H9 (cell line): Measurements from ENCODE around the gene CNOT10. TPM values are rescaled to one million over a fixed set of nuclear protein-coding genes. Genes with fewer than 3 reads are reported as not detected.
"Not testable (repeated sequence)": the region's sequence is repeated elsewhere in the genome, so short reads cannot be mapped to it uniquely, and the experiment has no call there.

ENCODE experiments used
- DNase-seq: peaks from one replicate; pipeline ENCODE4 v3.0.0-alpha.2; 2017
- H2AFZ ChIP-seq: one replicate; pipeline ENCODE4 v1.6.1; 2013; ENCODE audit warnings: mild to moderate bottlenecking, low read length, control low read depth, moderate library complexity
- H2AK5ac ChIP-seq: 2 replicates; pipeline ENCODE4 v1.6.1; 2013; ENCODE audit warnings: low read length, control low read depth, mixed read lengths; ENCODE audit not compliant: insufficient read length
- H2BK120ac ChIP-seq: one replicate; pipeline ENCODE4 v1.6.1; 2013; ENCODE audit warnings: low read depth, mild to moderate bottlenecking, low read length, control low read depth, inconsistent platforms; ENCODE audit not compliant: poor library complexity, severe bottlenecking
- H2BK12ac ChIP-seq: 2 replicates; pipeline ENCODE4 v1.6.1; 2013; ENCODE audit warnings: low read length, control low read depth, mixed read lengths, low read depth; ENCODE audit not compliant: insufficient read length
- H2BK15ac ChIP-seq: 2 replicates; pipeline ENCODE4 v1.6.1; 2013; ENCODE audit warnings: low read depth, low read length, control low read depth
- H2BK20ac ChIP-seq: one replicate; pipeline ENCODE4 v1.6.1; 2013; ENCODE audit warnings: low read depth, mild to moderate bottlenecking, low read length, control low read depth, inconsistent platforms; ENCODE audit not compliant: poor library complexity, severe bottlenecking
- H2BK5ac ChIP-seq: 2 replicates; pipeline ENCODE4 v1.6.1; 2013; ENCODE audit warnings: low read length, control low read depth, mixed read lengths; ENCODE audit not compliant: insufficient read length
- H3K14ac ChIP-seq: 2 replicates; pipeline ENCODE4 v1.6.1; 2013; ENCODE audit warnings: low read length, control low read depth; ENCODE audit not compliant: insufficient read depth
- H3K18ac ChIP-seq: 2 replicates; pipeline ENCODE4 v1.6.1; 2013; ENCODE audit warnings: low read depth, mild to moderate bottlenecking, mixed read lengths, low read length, control low read depth; ENCODE audit not compliant: insufficient read length
- H3K23ac ChIP-seq: 2 replicates; pipeline ENCODE4 v1.6.1; 2013; ENCODE audit warnings: low read length, control low read depth, mixed read lengths, low read depth; ENCODE audit not compliant: insufficient read length
- H3K23me2 ChIP-seq: 2 replicates; pipeline ENCODE4 v1.6.1; 2013; ENCODE audit warnings: low read depth, mild to moderate bottlenecking, mixed read lengths, low read length, control low read depth; ENCODE audit not compliant: insufficient read length, poor library complexity, severe bottlenecking
- H3K27ac ChIP-seq: 2 replicates; pipeline ENCODE4 v1.5.1; 2013; ENCODE audit warnings: low read length, control low read depth, mixed read lengths, low read depth; ENCODE audit not compliant: insufficient read length
- H3K27me3 ChIP-seq: 2 replicates; pipeline ENCODE4 v1.6.1; 2013; ENCODE audit warnings: low read length, control low read depth, inconsistent platforms; ENCODE audit not compliant: insufficient read depth
- H3K4ac ChIP-seq: 2 replicates; pipeline ENCODE4 v1.6.1; 2013; ENCODE audit warnings: low read depth, mild to moderate bottlenecking, control low read depth, inconsistent platforms, low read length, moderate library complexity
- H3K4me1 ChIP-seq: 2 replicates; pipeline ENCODE4 v1.6.1; 2013; ENCODE audit warnings: low read length, control low read depth, inconsistent platforms; ENCODE audit not compliant: insufficient read depth
- H3K4me2 ChIP-seq: 2 replicates; pipeline ENCODE4 v1.6.1; 2013; ENCODE audit warnings: low read length, control low read depth, mixed read lengths; ENCODE audit not compliant: insufficient read length, insufficient read depth
- H3K56ac ChIP-seq: 2 replicates; pipeline ENCODE4 v1.6.1; 2013; ENCODE audit warnings: low read depth, mild to moderate bottlenecking, mixed read lengths, low read length, control low read depth; ENCODE audit not compliant: insufficient read length
- H3K79me1 ChIP-seq: 2 replicates; pipeline ENCODE4 v1.6.1; 2013; ENCODE audit warnings: low read depth, mild to moderate bottlenecking, moderate library complexity, low read length, control low read depth, inconsistent platforms; ENCODE audit not compliant: insufficient read depth, poor library complexity, severe bottlenecking
- H3K79me2 ChIP-seq: 2 replicates; pipeline ENCODE4 v1.6.1; 2013; ENCODE audit warnings: low read length, control low read depth, inconsistent platforms; ENCODE audit not compliant: insufficient read depth
- H3K9ac ChIP-seq: 2 replicates; pipeline ENCODE4 v1.6.1; 2013; ENCODE audit warnings: low read length, control low read depth, mixed read lengths; ENCODE audit not compliant: insufficient read length; ENCODE audit errors: extremely low read depth
- H3K9me3 ChIP-seq: one replicate; pipeline ENCODE4 v1.6.1; 2013; ENCODE audit warnings: low read depth, low read length, inconsistent platforms; ENCODE audit not compliant: control insufficient read depth
- H3T11ph ChIP-seq: one replicate; pipeline ENCODE4 v1.6.1; 2013; ENCODE audit warnings: mild to moderate bottlenecking, low read length, control low read depth, inconsistent platforms
- H4K20me1 ChIP-seq: one replicate; pipeline ENCODE4 v1.6.1; 2013; ENCODE audit not compliant: control insufficient read depth, insufficient read length, insufficient read depth
- H4K5ac ChIP-seq: 2 replicates; pipeline ENCODE4 v1.6.1; 2013; ENCODE audit warnings: low read depth, mild to moderate bottlenecking, mixed read lengths, low read length, control low read depth; ENCODE audit not compliant: insufficient read length
- H4K8ac ChIP-seq: replicated peaks from 2 replicates; pipeline ENCODE4 v1.6.1; 2013; ENCODE audit warnings: low read length, control low read depth, mixed read lengths, low read depth; ENCODE audit not compliant: insufficient read length
- H4K91ac ChIP-seq: 2 replicates; pipeline ENCODE4 v1.6.1; 2013; ENCODE audit warnings: low read depth, mild to moderate bottlenecking, moderate library complexity, mixed read lengths, low read length, control low read depth; ENCODE audit not compliant: insufficient read length
- H3K27ac Mint-ChIP-seq, 3 experiments: 2 replicates in 2 of 3; 3 replicates in 1 of 3; pipeline ENCODE4 v1.8.0; 2020 to 2021; ENCODE audit warnings: mixed read lengths in 3 of 3, mild to moderate bottlenecking in 1 of 3, moderate library complexity in 1 of 3
- H3K27me3 Mint-ChIP-seq: 2 replicates; pipeline ENCODE4 v1.8.0; 2021; ENCODE audit warnings: low read depth, mild to moderate bottlenecking, moderate library complexity, mixed read lengths
- H3K36me3 Mint-ChIP-seq, 3 experiments: 2 replicates in 2 of 3; 3 replicates in 1 of 3; pipeline ENCODE4 v1.8.0; 2020 to 2021; ENCODE audit warnings: low read depth in 3 of 3, mixed read lengths in 3 of 3; ENCODE audit not compliant: insufficient read depth in 1 of 3
- H3K4me1 Mint-ChIP-seq, 2 experiments: 2 replicates each; pipeline ENCODE4 v1.8.0; 2020; ENCODE audit warnings: mixed read lengths in 2 of 2
- H3K4me3 Mint-ChIP-seq, 2 experiments: 2 replicates in 1 of 2; 3 replicates in 1 of 2; pipeline ENCODE4 v1.8.0; 2020 to 2021; ENCODE audit warnings: mild to moderate bottlenecking in 2 of 2, mixed read lengths in 2 of 2, moderate library complexity in 1 of 2
- H3K9me3 Mint-ChIP-seq, 2 experiments: 2 replicates in 1 of 2; 3 replicates in 1 of 2; pipeline ENCODE4 v1.8.0; 2020; ENCODE audit warnings: mild to moderate bottlenecking in 2 of 2, mixed read lengths in 2 of 2, moderate library complexity in 1 of 2
- WGBS: extraction: QIAGEN DNeasy Blood & Tissue Kit; methylation state at CpG from one replicate; pipeline ENCODE4 v1.1.7; 2013; ENCODE audit warnings: missing lambda C conversion rate, low lambda C conversion rate, mixed read lengths; ENCODE audit not compliant: insufficient read length; ENCODE audit errors: extremely low coverage; 5-methylcytosine and 5-hydroxymethylcytosine counted together
- total RNA-seq: library from RNA; stranded (reverse); gene quantifications from 2 replicates; pipeline ENCODE4 v1.2.1, GENCODE V29; 2021

Gene CNOT10
- total RNA-seq, 1 experiment from 2014 or later: 55.4 TPM

GRCh38 chr3:32673730-32674129 lies 11.3 kb upstream of the CNOT10 start:
- H3K4me3 Mint-ChIP-seq, H3K27me3 ChIP-seq, H2AK5ac ChIP-seq, H4K5ac ChIP-seq, DNase-seq, H3K27ac ChIP-seq, H3K79me1 ChIP-seq, H3K4me2 ChIP-seq, H3K23me2 ChIP-seq, H4K8ac ChIP-seq, H4K91ac ChIP-seq, H2BK15ac ChIP-seq, H2AFZ ChIP-seq, H3K27ac Mint-ChIP-seq, H3T11ph ChIP-seq, H3K9ac ChIP-seq, H3K14ac ChIP-seq, H2BK120ac ChIP-seq, H3K9me3 ChIP-seq, H4K20me1 ChIP-seq, H3K4ac ChIP-seq, H2BK12ac ChIP-seq, H3K56ac ChIP-seq, H3K27me3 Mint-ChIP-seq, H2BK5ac ChIP-seq, H3K79me2 ChIP-seq, H3K4me1 ChIP-seq, H3K18ac ChIP-seq, H3K4me1 Mint-ChIP-seq, H3K23ac ChIP-seq, H2BK20ac ChIP-seq: not testable (repeated sequence)
- Mint-ChIP-seq H3K36me3 (peaks cover 0 to 12% (median 3%) of the 10 kb centered on the region in 3 experiments; a peak in 4 of 7 replicates), H3K9me3 (peaks cover 10 to 18% of the 10 kb centered on the region in 2 experiments; a peak in 4 of 5 replicates)
- WGBS: no CpG with 5 or more reads among the region's 3 CpGs
